Lung (tissue), 12 donors: ENCODE measurements around the gene BRINP1. TPM values are rescaled to one million over a fixed set of nuclear protein-coding genes. Genes with fewer than 3 reads are reported as not detected.

Experiments
- ATAC-seq: fragments of 200-7000 bp; cut with Tn5 transposase; one replicate; pipeline ENCODE4 v1.9.1; 2020; ENCODE audit warnings: moderate number of reproducible peaks; ENCODE audit not compliant: insufficient read depth, low FRiP score
- DNase-seq, 3 donors: peaks; one replicate each; pipeline ENCODE4 v3.0.0-alpha.2; 2013 to 2017
- H3K27ac ChIP-seq, 2 donors: one replicate each; pipeline ENCODE4 v1.5.1; 2013; ENCODE audit warnings: mild to moderate bottlenecking in 2 of 2, moderate library complexity in 2 of 2, control low read depth in 1 of 2, inconsistent platforms in 1 of 2, low read depth in 1 of 2, low read length in 1 of 2
- H3K27me3 ChIP-seq, 3 donors: one replicate each; pipeline ENCODE4 v1.5.1; 2013; ENCODE audit warnings: low read length in 2 of 3; ENCODE audit not compliant: control insufficient read depth in 3 of 3, insufficient read depth in 3 of 3
- H3K36me3 ChIP-seq, 4 donors: one replicate each; pipeline ENCODE4 v1.5.1; 2013; ENCODE audit warnings: low read length in 4 of 4, mild to moderate bottlenecking in 1 of 4, moderate library complexity in 1 of 4; ENCODE audit not compliant: control insufficient read depth in 4 of 4, insufficient read depth in 4 of 4
- H3K4me1 ChIP-seq, 5 donors: one replicate each; pipeline ENCODE4 v1.5.1; 2013; ENCODE audit warnings: low read length in 5 of 5, mild to moderate bottlenecking in 2 of 5, moderate library complexity in 1 of 5; ENCODE audit not compliant: control insufficient read depth in 5 of 5, insufficient read depth in 5 of 5
- H3K4me3 ChIP-seq: one replicate; pipeline ENCODE4 v1.5.1; 2013; ENCODE audit warnings: mild to moderate bottlenecking, control low read depth, moderate library complexity
- H3K9ac ChIP-seq, 2 donors: one replicate each; pipeline ENCODE4 v1.5.1; 2013; ENCODE audit warnings: low read length in 2 of 2, control low read depth in 1 of 2; ENCODE audit not compliant: insufficient read depth in 1 of 2
- H3K9me3 ChIP-seq, 4 donors: one replicate each; pipeline ENCODE4 v1.5.1; 2013; ENCODE audit warnings: low read length in 3 of 4, mild to moderate bottlenecking in 1 of 4, moderate library complexity in 1 of 4; ENCODE audit not compliant: control insufficient read depth in 4 of 4, insufficient read depth in 3 of 4
- WGBS, 2 donors: extraction: QIAGEN DNeasy Blood & Tissue Kit; methylation state at CpG; one replicate each; pipeline ENCODE4 v1.1.7; 2013; 5-methylcytosine and 5-hydroxymethylcytosine counted together
- polyA plus RNA-seq, 2 donors: library from polyadenylated mRNA; stranded (reverse); fragments of 200-250 nt; gene quantifications; one replicate each; pipeline ENCODE4 v1.2.1, GENCODE V29; 2013
- total RNA-seq, 2 donors: library from RNA; depleted of rRNA in 1 of 2; stranded (reverse); fragments of >200 nt in 1 of 2; gene quantifications; one replicate each; pipeline ENCODE4 v1.2.1, GENCODE V29; 2014 to 2021
- TF ChIP-seq, protein P1 (sequence below): IDR thresholded peaks from 2 replicates; pipeline ENCODE4 v1.5.1; 2012; ENCODE audit warnings: mild to moderate bottlenecking; ENCODE audit errors: control extremely low read depth, extremely low read depth
- donor health status: control.
- donor health status: control.
- donor health status: Bipolar disorder and iron deficiency.
- donor health status: healthy.
- donor health status: DM: yes; HTN: yes; CAD: no.

The BRINP1 gene
- total and polyA plus RNA-seq, 4 donors: 0.14 to 1.4 (median 0.42) TPM

DNA sequence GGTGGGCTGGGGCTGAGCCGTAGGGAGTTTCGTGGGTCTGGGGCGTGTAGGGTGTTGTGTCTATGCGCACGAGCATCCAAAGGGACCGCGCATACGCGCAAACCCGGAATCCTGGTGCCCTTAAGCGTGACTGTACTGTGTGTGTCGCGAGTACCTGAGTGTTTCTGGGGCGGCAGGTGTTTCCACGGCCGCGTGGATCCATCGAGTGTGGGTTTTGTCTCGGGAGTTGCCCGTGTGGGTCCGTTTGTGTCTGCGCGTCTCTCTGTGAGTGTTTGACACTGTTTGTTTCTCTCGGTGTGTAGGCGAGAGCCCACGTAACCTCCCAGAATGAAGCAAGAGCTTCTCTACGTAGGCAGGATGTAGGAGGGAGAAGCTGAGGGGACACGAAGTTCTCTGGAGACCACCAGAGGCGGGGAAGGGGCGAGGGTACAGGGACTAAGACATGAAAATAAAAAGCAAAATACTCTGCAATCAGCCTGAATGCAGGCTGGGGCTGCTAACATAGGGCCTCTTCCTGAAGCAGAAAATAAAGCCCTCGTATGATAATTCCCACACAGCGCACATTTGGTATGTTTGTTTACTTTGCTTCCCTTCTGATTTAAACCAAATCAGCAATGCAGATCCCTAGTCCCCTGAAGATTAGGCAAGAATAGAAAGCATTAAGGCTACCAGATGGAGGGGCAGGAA lies 588 bp upstream of the BRINP1 start:
- H3K4me3 ChIP-seq: no peak overlapping the region

DNA sequence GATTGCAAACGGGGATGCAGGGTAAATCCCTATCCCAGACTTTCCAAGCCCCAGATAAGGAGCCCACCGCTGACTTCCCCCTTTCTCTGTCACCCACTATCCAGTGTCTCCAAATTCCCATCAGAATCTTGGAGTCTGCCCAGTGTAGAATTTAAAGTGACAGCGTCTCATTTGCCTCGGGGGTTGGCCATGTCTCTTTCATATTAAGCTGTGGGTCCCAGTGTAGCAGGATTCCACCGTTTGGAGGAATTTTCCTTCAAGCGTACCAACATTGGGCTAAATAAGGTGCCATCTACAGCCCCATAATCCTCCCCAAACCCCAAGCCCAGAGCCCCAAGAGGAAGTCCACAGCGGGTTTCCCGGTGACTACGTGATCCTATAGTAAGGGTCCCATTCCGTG lies 1.1 kb downstream of the BRINP1 start:
- H3K27ac ChIP-seq: no peak overlapping the region
- peaks cover 0 to 11% (median 0%) of the 10 kb centered on the region in 5 donors for H3K4me1 ChIP-seq
- 1 to 3% methylated on average over 10 of the region's 10 CpGs for WGBS, 2 donors
- H3K9ac ChIP-seq: no peak overlapping the region
- TF ChIP-seq, protein P1, sequence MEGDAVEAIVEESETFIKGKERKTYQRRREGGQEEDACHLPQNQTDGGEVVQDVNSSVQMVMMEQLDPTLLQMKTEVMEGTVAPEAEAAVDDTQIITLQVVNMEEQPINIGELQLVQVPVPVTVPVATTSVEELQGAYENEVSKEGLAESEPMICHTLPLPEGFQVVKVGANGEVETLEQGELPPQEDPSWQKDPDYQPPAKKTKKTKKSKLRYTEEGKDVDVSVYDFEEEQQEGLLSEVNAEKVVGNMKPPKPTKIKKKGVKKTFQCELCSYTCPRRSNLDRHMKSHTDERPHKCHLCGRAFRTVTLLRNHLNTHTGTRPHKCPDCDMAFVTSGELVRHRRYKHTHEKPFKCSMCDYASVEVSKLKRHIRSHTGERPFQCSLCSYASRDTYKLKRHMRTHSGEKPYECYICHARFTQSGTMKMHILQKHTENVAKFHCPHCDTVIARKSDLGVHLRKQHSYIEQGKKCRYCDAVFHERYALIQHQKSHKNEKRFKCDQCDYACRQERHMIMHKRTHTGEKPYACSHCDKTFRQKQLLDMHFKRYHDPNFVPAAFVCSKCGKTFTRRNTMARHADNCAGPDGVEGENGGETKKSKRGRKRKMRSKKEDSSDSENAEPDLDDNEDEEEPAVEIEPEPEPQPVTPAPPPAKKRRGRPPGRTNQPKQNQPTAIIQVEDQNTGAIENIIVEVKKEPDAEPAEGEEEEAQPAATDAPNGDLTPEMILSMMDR: no peak
- ATAC-seq: no peak
- no peak for DNase-seq
- H3K9me3 ChIP-seq: peaks cover 0 to 18% (median 0%) of the 10 kb centered on the region in 4 donors
- peak overlapping the region; percentile 24 for H3K4me3 ChIP-seq
- H3K36me3 ChIP-seq: no peaks in the 10 kb centered on the region
- peaks cover 0 to 38% (median 14%) of the 10 kb centered on the region in 3 donors for H3K27me3 ChIP-seq

More for the DNA sequence above, 588 bp upstream of the BRINP1 start:
- Histone ChIP-seq H3K27me3 (peaks cover 0 to 38% (median 14%) of the 10 kb centered on the region in 3 donors), H3K9me3 (peaks cover 0 to 18% (median 0%) of the 10 kb centered on the region in 4 donors), H3K9ac (no peak overlapping the region), H3K4me1 (peaks cover 0 to 11% (median 0%) of the 10 kb centered on the region in 5 donors), H3K27ac (no peak overlapping the region), H3K36me3 (no peaks in the 10 kb centered on the region)
- ATAC-seq: no peak
- TF ChIP-seq, protein P1: no peak
- WGBS, 2 donors: 4% methylated on average over 32 of the region's 32 CpGs
- DNase-seq: no peak

DNA sequence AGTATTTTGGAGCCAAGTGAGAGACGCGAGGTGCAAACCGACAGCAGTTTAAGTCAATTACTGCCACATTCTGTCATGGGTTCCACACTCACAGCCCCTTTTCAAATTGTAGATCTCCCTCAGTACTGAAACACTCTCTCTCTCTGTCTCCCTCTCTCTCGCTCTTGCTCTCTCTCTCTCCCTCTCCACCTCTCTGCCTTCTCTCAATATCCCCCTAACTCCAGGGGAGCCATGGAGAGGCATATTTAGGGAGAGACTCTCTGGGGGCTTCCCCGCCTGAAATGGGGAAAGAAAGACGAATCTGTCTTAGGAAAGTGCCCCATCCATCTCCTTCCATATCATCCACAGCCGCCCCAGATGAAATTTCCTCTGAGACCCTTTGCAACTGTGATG lies 1.6 kb downstream of the BRINP1 start:
- H3K9ac ChIP-seq: no peak overlapping the region
- peaks cover 0 to 38% (median 14%) of the 10 kb centered on the region in 3 donors for H3K27me3 ChIP-seq
- no peak overlapping the region for H3K4me3 ChIP-seq
- no peak for ATAC-seq
- TF ChIP-seq, protein P1: no peak
- H3K36me3 ChIP-seq: no peaks in the 10 kb centered on the region
- peaks cover 0 to 18% (median 0%) of the 10 kb centered on the region in 4 donors for H3K9me3 ChIP-seq
- no peak overlapping the region for H3K27ac ChIP-seq
- H3K4me1 ChIP-seq: peaks cover 0 to 11% (median 0%) of the 10 kb centered on the region in 5 donors
- no peak for DNase-seq
- WGBS, 2 donors: 22 to 27% methylated on average over 7 of the region's 7 CpGs
